ENCODE data around the gene FAM20A. TPM values are rescaled to one million over a fixed set of nuclear protein-coding genes. Genes with fewer than 3 reads are reported as not detected.

Gene FAM20A
- polyA plus RNA-seq, 3 donors, result 0.91 to 1.6 TPM; not detected in 1

- H3K36me3 Mint-ChIP-seq, result peaks cover 0 to 4% of the 10 kb centered on the region in 2 donors
- Histone ChIP-seq H4K20me1 (ENCODE audit: insufficient read depth, low read length) (no peaks in the 10 kb centered on the region), H3K9me3 (replicated peaks in 1 of 2; ENCODE audit: control insufficient read depth in 1 of 2, insufficient read depth in 1 of 2, low read length in 2 of 2) (no peaks in the 10 kb centered on the region), H3K4me1 (ENCODE audit: control insufficient read depth in 1 of 2, insufficient read depth in 2 of 2, low read length in 2 of 2) (peaks cover 8 to 14% of the 10 kb centered on the region in 2 donors), H3K9ac (ENCODE audit: insufficient read depth, low read length, poor library complexity, severe bottlenecking) (no peak overlapping the region), H3K4me2 (replicated peaks; ENCODE audit: extremely low read depth, low read length, poor library complexity, severe bottlenecking) (no peak overlapping the region), H3K4me3 (replicated peaks in 1 of 3; ENCODE audit: low read depth in 2 of 3, low read length in 3 of 3) (no peak overlapping the region), H2AFZ (ENCODE audit: insufficient read depth, low read depth, low read length, poor library complexity, severe bottlenecking) (no peak overlapping the region), H3K27me3 (ENCODE audit: control insufficient read depth in 2 of 2, insufficient read depth in 2 of 2, low read length in 2 of 2) (no peaks in the 10 kb centered on the region), H3K79me2 (ENCODE audit: insufficient read depth, low read length) (no peaks in the 10 kb centered on the region), H3K27ac (ENCODE audit: low read depth in 1 of 2, low read length in 2 of 2) (no peak overlapping the region), H3K36me3 (replicated peaks in 1 of 2; ENCODE audit: control insufficient read depth in 1 of 2, insufficient read depth in 2 of 2, low read length in 2 of 2) (no peaks in the 10 kb centered on the region)
- peaks cover 5 to 8% (median 6%) of the 10 kb centered on the region in 3 donors for H3K27me3 Mint-ChIP-seq (ENCODE audit: low read depth in 3 of 3)
- intact Hi-C loops (cut with micrococcal nuclease), result loop anchor here (5.0 to 10.0 kb wide), 2 partner anchors 35 to 47 kb away; partner anchors contain the start of gene FAM20A (in 1 of the 2)
- H3K4me1 Mint-ChIP-seq, result peaks cover 24% of the 10 kb centered on the region
- TF ChIP-seq, protein P1, sequence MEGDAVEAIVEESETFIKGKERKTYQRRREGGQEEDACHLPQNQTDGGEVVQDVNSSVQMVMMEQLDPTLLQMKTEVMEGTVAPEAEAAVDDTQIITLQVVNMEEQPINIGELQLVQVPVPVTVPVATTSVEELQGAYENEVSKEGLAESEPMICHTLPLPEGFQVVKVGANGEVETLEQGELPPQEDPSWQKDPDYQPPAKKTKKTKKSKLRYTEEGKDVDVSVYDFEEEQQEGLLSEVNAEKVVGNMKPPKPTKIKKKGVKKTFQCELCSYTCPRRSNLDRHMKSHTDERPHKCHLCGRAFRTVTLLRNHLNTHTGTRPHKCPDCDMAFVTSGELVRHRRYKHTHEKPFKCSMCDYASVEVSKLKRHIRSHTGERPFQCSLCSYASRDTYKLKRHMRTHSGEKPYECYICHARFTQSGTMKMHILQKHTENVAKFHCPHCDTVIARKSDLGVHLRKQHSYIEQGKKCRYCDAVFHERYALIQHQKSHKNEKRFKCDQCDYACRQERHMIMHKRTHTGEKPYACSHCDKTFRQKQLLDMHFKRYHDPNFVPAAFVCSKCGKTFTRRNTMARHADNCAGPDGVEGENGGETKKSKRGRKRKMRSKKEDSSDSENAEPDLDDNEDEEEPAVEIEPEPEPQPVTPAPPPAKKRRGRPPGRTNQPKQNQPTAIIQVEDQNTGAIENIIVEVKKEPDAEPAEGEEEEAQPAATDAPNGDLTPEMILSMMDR (IDR thresholded peaks at IDR 0.05), result no peak
- no peak for DNase-seq
- H3K4me3 Mint-ChIP-seq, result no peak overlapping the region
- 100% methylated on average over 6 of the region's 8 CpGs for WGBS (ENCODE audit: insufficient coverage)
- peaks cover 0 to 3% (median 0%) of the 10 kb centered on the region in 7 donors for H3K9me3 Mint-ChIP-seq
- no peak overlapping the region for H3K27ac Mint-ChIP-seq
Measured at GRCh38 chr17:68567581-68567980, 33.6 kb downstream of the FAM20A start.

DNA sequence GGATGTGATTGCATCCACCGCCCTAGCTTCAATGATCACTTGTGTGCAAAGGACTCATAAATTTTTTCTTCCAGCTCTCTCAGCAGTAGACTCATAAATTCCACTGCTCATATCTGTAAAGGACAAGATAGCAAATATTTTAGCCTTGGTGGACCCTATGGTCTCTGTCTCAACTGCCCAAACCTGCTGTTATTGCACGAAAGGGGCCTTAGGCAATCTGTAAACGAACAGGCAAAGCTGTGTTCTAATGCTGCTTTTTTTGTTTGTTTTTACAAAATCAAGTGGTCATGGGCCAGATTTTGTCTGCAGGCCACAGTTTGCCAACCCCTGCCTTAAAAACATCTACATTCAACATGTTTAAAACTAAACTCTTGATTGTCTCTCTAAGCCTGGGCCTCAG is 34.1 kb downstream of the FAM20A start:
- DNase-seq, result no peak
- Mint-ChIP-seq H3K27me3 (ENCODE audit: low read depth in 3 of 3) (peaks cover 5 to 8% (median 6%) of the 10 kb centered on the region in 3 donors), H3K36me3 (peaks cover 0 to 4% of the 10 kb centered on the region in 2 donors), H3K27ac (no peak overlapping the region), H3K4me1 (peaks cover 20% of the 10 kb centered on the region), H3K4me3 (no peak overlapping the region), H3K9me3 (peaks cover 0 to 3% (median 0%) of the 10 kb centered on the region in 7 donors)
- no peaks in the 10 kb centered on the region for H3K79me2 ChIP-seq (ENCODE audit: insufficient read depth, low read length)
- no peaks in the 10 kb centered on the region for H3K27me3 ChIP-seq (ENCODE audit: control insufficient read depth in 2 of 2, insufficient read depth in 2 of 2, low read length in 2 of 2)
- H3K4me3 ChIP-seq (replicated peaks in 1 of 3; ENCODE audit: low read depth in 2 of 3, low read length in 3 of 3), result no peak overlapping the region
- TF ChIP-seq, protein P1 (IDR thresholded peaks at IDR 0.05), result no peak
- no peaks in the 10 kb centered on the region for H3K9me3 ChIP-seq (replicated peaks in 1 of 2; ENCODE audit: control insufficient read depth in 1 of 2, insufficient read depth in 1 of 2, low read length in 2 of 2)
- no peak overlapping the region for H3K27ac ChIP-seq (ENCODE audit: low read depth in 1 of 2, low read length in 2 of 2)
- H3K4me1 ChIP-seq (ENCODE audit: control insufficient read depth in 1 of 2, insufficient read depth in 2 of 2, low read length in 2 of 2), result peaks cover 4 to 8% of the 10 kb centered on the region in 2 donors
- H3K4me2 ChIP-seq (replicated peaks; ENCODE audit: extremely low read depth, low read length, poor library complexity, severe bottlenecking), result no peak overlapping the region
- intact Hi-C loops (cut with micrococcal nuclease), result loop anchor here (5.0 to 10.0 kb wide), 2 partner anchors 35 to 48 kb away; partner anchors contain the start of gene FAM20A (in 1 of the 2)
- H4K20me1 ChIP-seq (ENCODE audit: insufficient read depth, low read length), result no peaks in the 10 kb centered on the region
- 100% methylated on average over 1 of the region's 3 CpGs for WGBS (ENCODE audit: insufficient coverage)
- H2AFZ ChIP-seq (ENCODE audit: insufficient read depth, low read depth, low read length, poor library complexity, severe bottlenecking), result no peak overlapping the region
- H3K9ac ChIP-seq (ENCODE audit: insufficient read depth, low read length, poor library complexity, severe bottlenecking), result no peak overlapping the region
- no peaks in the 10 kb centered on the region for H3K36me3 ChIP-seq (replicated peaks in 1 of 2; ENCODE audit: control insufficient read depth in 1 of 2, insufficient read depth in 2 of 2, low read length in 2 of 2)

All from CD14-positive monocyte (primary cell).